ENCODE measurements around the gene FGR.
"Not testable (repeated sequence)": the region's sequence is repeated elsewhere in the genome, so short reads cannot be mapped to it uniquely, and the experiment has no call there.

The FGR gene

GRCh38 chr1:27619782-27620438 lies 15.1 kb downstream of the FGR start:
- H3K27ac ChIP-seq; DNase-seq (ENCODE audit: low read depth, low spot score): not testable (repeated sequence)

GRCh38 chr1:27618341-27619082 lies 16.5 kb downstream of the FGR start:
- no peak for DNase-seq (ENCODE audit: low read depth, low spot score)
- H3K27ac ChIP-seq, result no peak overlapping the region

DNA sequence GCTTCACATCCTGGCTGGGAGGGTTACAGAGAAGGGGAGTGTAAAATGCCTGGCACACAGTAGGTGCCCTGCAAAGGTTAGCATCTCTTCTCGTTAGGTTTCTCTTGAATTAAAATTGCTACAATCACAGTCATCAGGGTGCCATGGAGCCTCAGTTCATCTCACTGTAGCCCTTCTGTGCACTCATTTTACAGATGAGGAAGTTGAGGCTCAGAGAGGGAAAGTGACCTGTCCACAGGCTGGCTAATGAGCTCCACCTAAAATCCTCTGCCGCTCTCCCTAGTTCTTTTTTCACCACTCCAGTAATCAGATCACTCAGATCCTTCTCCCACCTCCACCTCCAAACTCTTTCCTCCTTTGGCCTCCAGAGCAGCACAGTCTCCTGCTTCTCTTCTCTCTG lies 17.6 kb downstream of the FGR start:
- no peak overlapping the region for H3K27ac ChIP-seq
- no peak for DNase-seq (ENCODE audit: low read depth, low spot score)

DNA sequence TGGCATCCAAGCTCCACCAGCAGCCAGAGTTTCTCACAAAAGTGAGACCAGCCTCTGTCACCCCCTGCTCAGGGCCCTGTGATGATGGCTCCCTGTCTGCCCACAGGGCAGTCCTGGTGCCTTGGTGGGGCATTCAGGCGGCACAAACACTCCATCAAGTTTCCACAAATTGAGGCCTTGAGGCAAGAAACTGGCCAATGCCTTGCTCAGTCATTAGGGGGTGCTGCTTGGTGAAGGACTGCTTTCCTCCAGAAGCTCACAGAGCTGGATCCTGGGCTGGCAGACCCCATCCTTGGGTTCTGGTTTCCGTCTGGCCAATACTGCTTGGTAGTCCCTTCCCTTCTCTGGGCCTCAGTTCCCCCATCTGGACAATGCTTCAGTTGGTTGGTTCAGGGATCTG lies 18.5 kb downstream of the FGR start:
- no peak overlapping the region for H3K27ac ChIP-seq
- DNase-seq (ENCODE audit: low read depth, low spot score), result no peak

- DNase-seq (ENCODE audit: low read depth, low spot score), result no peak
- no peak overlapping the region for H3K27ac ChIP-seq
These were observed 19.4 kb downstream of the FGR start for GRCh38 chr1:27615346-27616192.

GRCh38 chr1:27614625-27615344 lies 20.2 kb downstream of the FGR start:
- no peak overlapping the region for H3K27ac ChIP-seq
- no peak for DNase-seq (ENCODE audit: low read depth, low spot score)

DNA sequence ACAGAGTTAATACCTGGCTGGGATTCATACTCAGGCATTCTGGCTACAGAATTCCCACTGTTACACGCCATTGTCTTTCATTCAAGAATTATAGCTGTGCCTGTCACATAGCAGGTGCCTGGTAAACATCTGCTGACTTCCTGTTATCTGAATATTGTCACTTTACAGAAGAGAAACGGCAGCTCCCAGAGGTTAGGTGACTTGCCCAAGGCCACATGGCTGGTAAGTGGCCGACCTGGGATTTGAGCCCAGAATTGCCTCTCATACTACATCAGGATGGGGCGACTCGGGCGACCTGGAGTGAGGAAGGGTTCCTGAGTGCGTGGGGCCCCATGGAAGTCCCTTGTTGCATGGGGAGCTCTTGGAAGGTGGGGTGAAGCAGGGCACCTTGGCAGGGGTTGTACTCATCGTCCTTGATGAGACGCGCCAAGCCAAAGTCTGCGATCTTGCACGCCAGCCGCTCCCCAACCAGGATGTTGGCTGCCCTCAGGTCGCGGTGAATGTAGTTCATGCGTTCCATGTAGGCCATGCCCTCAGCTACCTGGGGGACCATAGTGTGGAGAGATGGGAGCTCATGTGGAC lies 20.9 kb downstream of the FGR start:
- no peak overlapping the region for H3K27ac ChIP-seq
- DNase-seq (ENCODE audit: low read depth, low spot score), result no peak

GRCh38 chr1:27612718-27613117 lies 22.3 kb downstream of the FGR start:
- DNase-seq (ENCODE audit: low read depth, low spot score), result no peak
- no peak overlapping the region for H3K27ac ChIP-seq

GRCh38 chr1:27611450-27611849 lies 23.5 kb downstream of the FGR start:
- no peak overlapping the region for H3K27ac ChIP-seq
- DNase-seq (ENCODE audit: low read depth, low spot score), result no peak

DNA sequence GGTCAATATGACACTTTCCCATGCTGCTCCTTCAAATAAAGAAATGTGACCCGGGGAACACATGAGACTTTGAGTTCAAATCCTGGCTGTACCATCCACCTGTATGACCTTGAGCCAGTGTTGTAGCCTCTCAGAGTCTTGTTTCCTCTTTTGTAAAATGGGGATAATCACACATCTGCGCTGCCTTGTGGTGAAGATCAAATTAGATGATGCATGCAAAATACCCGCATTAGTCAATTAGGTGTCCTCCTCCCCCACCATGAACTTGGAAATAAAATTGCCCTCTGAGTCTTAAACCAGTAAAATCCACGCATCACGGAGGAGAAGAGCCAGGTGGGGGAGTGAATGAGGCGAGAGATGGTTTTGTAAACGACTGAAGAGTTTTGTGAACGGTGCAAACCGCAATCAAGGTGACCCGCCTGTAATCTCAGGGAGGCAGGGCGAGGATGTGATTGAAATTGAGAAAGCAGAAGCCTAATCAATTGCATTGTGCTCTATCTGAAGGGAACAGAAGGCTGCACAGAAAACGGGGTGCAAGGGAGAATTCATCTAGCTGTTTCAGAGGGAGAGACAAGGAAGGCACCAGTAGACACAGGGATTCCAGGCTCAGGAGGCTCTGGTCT lies 25.3 kb downstream of the FGR start:
- no peak for DNase-seq (ENCODE audit: low read depth, low spot score)
- no peak overlapping the region for H3K27ac ChIP-seq

GRCh38 chr1:27609210-27609555 lies 25.8 kb downstream of the FGR start:
- DNase-seq (ENCODE audit: low read depth, low spot score), result no peak
- no peak overlapping the region for H3K27ac ChIP-seq

DNA sequence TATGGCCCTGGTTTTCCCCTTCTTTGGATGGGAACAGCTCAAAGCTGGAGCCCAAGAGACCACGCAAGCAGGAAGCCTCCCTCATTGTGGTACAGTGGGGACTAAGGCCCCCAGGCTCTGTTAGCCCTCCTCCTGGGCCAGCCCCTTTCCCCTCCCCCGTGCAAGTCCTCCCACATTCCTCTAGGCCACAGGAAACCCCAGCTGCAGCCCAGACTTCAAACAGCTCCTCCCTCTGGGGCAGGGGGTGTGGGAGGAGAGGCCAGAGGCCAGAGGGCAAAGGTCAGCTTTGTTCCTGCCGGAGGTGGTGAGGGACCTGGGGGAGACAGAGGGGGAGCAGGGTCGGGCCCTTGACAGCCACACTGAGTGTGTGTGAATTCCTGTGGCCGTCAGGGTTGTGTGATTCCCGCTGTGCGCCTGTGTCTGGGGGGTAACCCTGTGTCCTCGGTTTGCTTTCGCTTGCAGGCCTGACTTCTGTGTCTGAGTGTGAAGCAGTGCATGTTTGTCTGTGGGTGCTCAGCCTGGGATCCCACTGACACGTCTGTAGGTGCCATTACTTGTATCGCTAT lies 27.7 kb downstream of the FGR start:
- DNase-seq (ENCODE audit: low read depth, low spot score), result no peak
- H3K27ac ChIP-seq, result no peak overlapping the region

GRCh38 chr1:27606708-27607238 lies 28.2 kb downstream of the FGR start:
- no peak overlapping the region for H3K27ac ChIP-seq
- no peak for DNase-seq (ENCODE audit: low read depth, low spot score)

GRCh38 chr1:27605796-27606707 lies 28.9 kb downstream of the FGR start:
- DNase-seq (ENCODE audit: low read depth, low spot score), result no peak

DNA sequence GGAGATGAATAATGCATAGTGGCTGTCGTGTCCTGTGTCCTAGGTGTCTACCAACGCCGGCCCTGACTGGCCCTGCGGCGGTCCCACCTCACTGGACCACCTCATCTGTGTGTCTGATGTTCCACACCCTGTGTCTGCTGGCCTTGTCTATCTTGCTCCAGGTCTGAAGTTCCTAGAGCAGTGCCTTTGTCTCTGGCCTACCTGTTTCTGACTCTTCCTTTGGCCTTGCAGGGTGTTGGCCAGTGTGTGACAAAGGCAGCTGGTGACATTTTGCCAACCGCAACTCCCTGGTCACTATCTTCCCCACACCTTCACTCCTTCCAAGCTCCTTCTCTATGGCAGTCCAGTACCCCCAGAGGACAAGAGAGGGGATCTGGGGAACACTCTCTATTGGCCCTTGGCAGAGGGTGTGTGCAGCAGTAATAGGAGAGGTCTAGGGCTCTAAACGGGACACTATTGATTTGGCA lies 29.7 kb downstream of the FGR start:
- no peak overlapping the region for H3K27ac ChIP-seq
- DNase-seq (ENCODE audit: low read depth, low spot score), result no peak

More at GRCh38 chr1:27605796-27606707, 28.9 kb downstream of the FGR start:
- H3K27ac ChIP-seq, result no peak overlapping the region

DNA sequence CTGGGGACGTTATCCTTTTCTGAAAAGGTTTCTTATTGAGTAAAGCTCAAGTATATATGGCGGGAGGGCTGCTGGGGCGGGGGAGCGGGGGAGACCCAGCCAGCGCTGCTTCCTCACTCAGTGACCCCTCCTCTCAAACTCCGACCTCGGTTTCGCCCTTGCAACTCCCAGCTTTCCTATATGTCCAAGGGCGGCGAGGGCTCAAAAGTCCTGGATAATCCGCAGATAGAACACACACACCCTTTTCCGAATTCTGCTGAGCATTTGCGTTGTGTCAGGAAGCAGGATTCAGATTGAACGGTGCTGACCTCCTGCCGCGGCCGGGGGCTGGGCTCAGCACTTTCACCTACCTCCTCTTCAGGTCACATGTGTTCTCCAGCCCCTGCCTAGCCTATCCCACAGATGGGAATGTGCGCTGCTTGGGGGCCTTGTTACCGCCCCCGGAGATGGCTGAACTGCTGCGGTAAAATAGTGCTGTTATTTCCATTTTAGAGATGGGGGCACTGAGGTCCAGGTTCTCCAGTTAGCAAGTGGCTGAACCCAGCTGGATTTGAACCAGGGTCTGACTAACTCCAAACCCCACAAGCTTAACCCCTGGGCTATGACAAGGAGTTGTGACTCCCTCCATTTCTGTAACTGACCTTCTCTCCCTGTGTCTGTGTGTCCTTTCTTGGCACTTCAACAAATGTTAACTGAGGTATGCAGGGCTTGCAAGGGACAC lies 30.2 kb downstream of the FGR start:
- no peak for DNase-seq (ENCODE audit: low read depth, low spot score)
- no peak overlapping the region for H3K27ac ChIP-seq
